ENCODE data around the gene CENPU. TPM values are rescaled to one million over a fixed set of nuclear protein-coding genes. Genes with fewer than 3 reads are reported as not detected.

Gene CENPU
- total and polyA plus RNA-seq, 2 donors (not counting 1 experiment from before 2014, with no cell fraction given), result 1.6 to 2.1 TPM

DNA sequence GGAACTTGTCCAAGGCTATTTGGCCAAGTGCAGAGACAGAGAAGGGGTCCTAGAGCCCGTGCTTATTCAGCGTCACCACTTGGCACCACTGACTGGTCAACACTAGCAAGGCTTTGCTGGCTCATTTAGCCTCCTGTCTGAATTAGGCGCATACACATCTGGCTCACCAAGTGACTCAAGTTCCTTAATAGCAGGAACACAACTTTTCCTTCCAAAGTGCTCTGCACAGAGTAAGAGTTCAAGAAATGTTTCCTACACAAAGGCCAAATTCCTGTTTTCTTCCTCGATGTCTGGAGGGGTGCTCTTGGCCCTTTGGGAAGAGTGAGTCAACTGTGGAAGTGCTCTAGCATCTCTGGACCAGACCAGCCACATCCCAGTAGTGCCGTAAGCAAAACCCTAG lies 26.8 kb upstream of the CENPU start:
- ChIA-PET POLR2A (interaction anchor here (0.6 kb wide), 1 partner anchor 13 kb away, joined by 5 read pairs; no protein-coding TSS in a partner anchor), CTCF (no interaction called here)
- H3K4me1 ChIP-seq (ENCODE audit: control insufficient read depth in 2 of 2, insufficient read depth in 2 of 2, low read length in 2 of 2), result peaks cover 0 to 9% of the 10 kb centered on the region in 2 donors
- no peak overlapping the region for H3K4me2 ChIP-seq (replicated peaks; ENCODE audit: low read depth, low read length, poor library complexity, severe bottlenecking)
- no peaks in the 10 kb centered on the region for H3K27me3 ChIP-seq (replicated peaks in 1 of 4; ENCODE audit: control extremely low read depth in 1 of 4, control insufficient read depth in 3 of 4, insufficient read depth in 4 of 4, low read length in 3 of 4)
- DNase-seq (no peak), ATAC-seq (ENCODE audit: low read depth) (no peak)
- no peaks in the 10 kb centered on the region for H3K9me3 ChIP-seq (ENCODE audit: control extremely low read depth in 1 of 3, control insufficient read depth in 2 of 3, insufficient read depth in 1 of 3, low read length in 2 of 3)
- Mint-ChIP-seq H3K4me3 (no peak overlapping the region), H3K27ac (no peak overlapping the region), H3K27me3 (no peaks in the 10 kb centered on the region), H3K9me3 (ENCODE audit: insufficient read depth) (no peaks in the 10 kb centered on the region), H3K4me1 (peaks cover 6% of the 10 kb centered on the region)
- intact Hi-C loops (cut with micrococcal nuclease), result no loop called here
- peaks cover 0 to 55% of the 10 kb centered on the region in 2 experiments for H3K36me3 ChIP-seq (replicated peaks in 1 of 2; ENCODE audit: control extremely low read depth in 1 of 2, control insufficient read depth in 1 of 2, extremely low read depth in 1 of 2, insufficient read depth in 2 of 2, low read length in 1 of 2)
- H3K27ac ChIP-seq (ENCODE audit: low read length in 2 of 2), result no peak overlapping the region
- H4K20me1 ChIP-seq (ENCODE audit: control insufficient read depth, insufficient read depth, low read length, poor library complexity, severe bottlenecking), result no peaks in the 10 kb centered on the region
- H3K79me2 ChIP-seq (ENCODE audit: control insufficient read depth, insufficient read depth, low read length), result no peaks in the 10 kb centered on the region
- 100% methylated on average over 4 of the region's 5 CpGs for WGBS (ENCODE audit: insufficient coverage)
- H3K9ac ChIP-seq (ENCODE audit: low read length), result no peak overlapping the region
- no peak overlapping the region for H3K4me3 ChIP-seq (ENCODE audit: control extremely low read depth in 1 of 5, extremely low read depth in 1 of 5, insufficient read depth in 1 of 5, low read depth in 2 of 5, low read length in 4 of 5)
- H2AFZ ChIP-seq (ENCODE audit: insufficient read depth, low read depth, low read length, poor library complexity, severe bottlenecking), result no peak overlapping the region
- TF ChIP-seq, protein P1, sequence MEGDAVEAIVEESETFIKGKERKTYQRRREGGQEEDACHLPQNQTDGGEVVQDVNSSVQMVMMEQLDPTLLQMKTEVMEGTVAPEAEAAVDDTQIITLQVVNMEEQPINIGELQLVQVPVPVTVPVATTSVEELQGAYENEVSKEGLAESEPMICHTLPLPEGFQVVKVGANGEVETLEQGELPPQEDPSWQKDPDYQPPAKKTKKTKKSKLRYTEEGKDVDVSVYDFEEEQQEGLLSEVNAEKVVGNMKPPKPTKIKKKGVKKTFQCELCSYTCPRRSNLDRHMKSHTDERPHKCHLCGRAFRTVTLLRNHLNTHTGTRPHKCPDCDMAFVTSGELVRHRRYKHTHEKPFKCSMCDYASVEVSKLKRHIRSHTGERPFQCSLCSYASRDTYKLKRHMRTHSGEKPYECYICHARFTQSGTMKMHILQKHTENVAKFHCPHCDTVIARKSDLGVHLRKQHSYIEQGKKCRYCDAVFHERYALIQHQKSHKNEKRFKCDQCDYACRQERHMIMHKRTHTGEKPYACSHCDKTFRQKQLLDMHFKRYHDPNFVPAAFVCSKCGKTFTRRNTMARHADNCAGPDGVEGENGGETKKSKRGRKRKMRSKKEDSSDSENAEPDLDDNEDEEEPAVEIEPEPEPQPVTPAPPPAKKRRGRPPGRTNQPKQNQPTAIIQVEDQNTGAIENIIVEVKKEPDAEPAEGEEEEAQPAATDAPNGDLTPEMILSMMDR (IDR thresholded peaks at IDR 0.05), result no peak
- no peak for TF ChIP-seq EZH2 (IDR thresholded peaks at IDR 0.05; ENCODE audit: borderline replicate concordance, insufficient read depth, low read depth, low read length, poor library complexity, severe bottlenecking)

DNA sequence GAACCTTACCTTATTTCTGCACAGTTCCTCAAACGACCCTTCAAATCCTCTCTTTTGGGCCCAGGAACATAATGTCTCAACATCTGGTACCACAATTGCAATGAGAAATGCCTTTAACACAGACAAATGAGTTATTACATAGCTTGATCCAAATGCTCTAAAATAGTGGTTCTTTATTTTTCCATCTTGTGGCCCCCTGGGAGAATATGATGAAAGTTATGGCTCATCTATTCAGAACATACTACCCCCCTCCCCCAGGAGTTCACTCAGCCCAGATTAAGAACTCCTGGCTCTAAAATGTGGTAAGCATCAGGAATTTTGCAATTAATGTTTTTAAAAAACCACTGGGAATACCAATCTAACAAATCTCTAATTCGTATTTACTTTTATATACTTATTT lies 23.9 kb upstream of the CENPU start:
- Histone ChIP-seq H3K4me1 (ENCODE audit: control insufficient read depth in 2 of 2, insufficient read depth in 2 of 2, low read length in 2 of 2) (peaks cover 0 to 9% of the 10 kb centered on the region in 2 donors), H4K20me1 (ENCODE audit: control insufficient read depth, insufficient read depth, low read length, poor library complexity, severe bottlenecking) (no peaks in the 10 kb centered on the region), H3K27ac (ENCODE audit: low read length in 2 of 2) (no peak overlapping the region), H2AFZ (ENCODE audit: insufficient read depth, low read depth, low read length, poor library complexity, severe bottlenecking) (no peak overlapping the region), H3K79me2 (ENCODE audit: control insufficient read depth, insufficient read depth, low read length) (no peaks in the 10 kb centered on the region), H3K4me2 (replicated peaks; ENCODE audit: low read depth, low read length, poor library complexity, severe bottlenecking) (no peak overlapping the region), H3K4me3 (ENCODE audit: control extremely low read depth in 1 of 5, extremely low read depth in 1 of 5, insufficient read depth in 1 of 5, low read depth in 2 of 5, low read length in 4 of 5) (no peak overlapping the region), H3K27me3 (replicated peaks in 1 of 4; ENCODE audit: control extremely low read depth in 1 of 4, control insufficient read depth in 3 of 4, insufficient read depth in 4 of 4, low read length in 3 of 4) (no peaks in the 10 kb centered on the region), H3K9me3 (ENCODE audit: control extremely low read depth in 1 of 3, control insufficient read depth in 2 of 3, insufficient read depth in 1 of 3, low read length in 2 of 3) (no peaks in the 10 kb centered on the region), H3K36me3 (replicated peaks in 1 of 2; ENCODE audit: control extremely low read depth in 1 of 2, control insufficient read depth in 1 of 2, extremely low read depth in 1 of 2, insufficient read depth in 2 of 2, low read length in 1 of 2) (peaks cover 0 to 40% of the 10 kb centered on the region in 2 experiments), H3K9ac (ENCODE audit: low read length) (no peak overlapping the region)
- no peaks in the 10 kb centered on the region for H3K27me3 Mint-ChIP-seq
- ChIA-PET POLR2A (no interaction called here), CTCF (interaction anchor here (0.8 kb wide), 1 partner anchor 12 kb away, joined by 3 read pairs; no protein-coding TSS in a partner anchor)
- WGBS (ENCODE audit: insufficient coverage), result no CpG with 5 or more reads among the region's 2 CpGs
- DNase-seq (no peak), ATAC-seq (ENCODE audit: low read depth) (no peak)
- no peaks in the 10 kb centered on the region for H3K9me3 Mint-ChIP-seq (ENCODE audit: insufficient read depth)
- intact Hi-C loops (cut with micrococcal nuclease), result no loop called here
- peaks cover 6% of the 10 kb centered on the region for H3K4me1 Mint-ChIP-seq
- TF ChIP-seq, protein P1 (IDR thresholded peaks at IDR 0.05), result no peak
- no peak for TF ChIP-seq EZH2 (IDR thresholded peaks at IDR 0.05; ENCODE audit: borderline replicate concordance, insufficient read depth, low read depth, low read length, poor library complexity, severe bottlenecking)
- no peak overlapping the region for H3K4me3 Mint-ChIP-seq
- no peak overlapping the region for H3K27ac Mint-ChIP-seq
